GM18907 (cell line): ENCODE results near the gene S100A6.

ENCODE experiments used
- ATAC-seq: cut with Tn5 transposase; IDR thresholded peaks from one replicate; pipeline ENCODE4 v1.9.1; 2021; ENCODE audit warnings: mild to moderate bottlenecking, moderate library complexity; ENCODE audit not compliant: unreplicated experiment

Gene S100A6

DNA sequence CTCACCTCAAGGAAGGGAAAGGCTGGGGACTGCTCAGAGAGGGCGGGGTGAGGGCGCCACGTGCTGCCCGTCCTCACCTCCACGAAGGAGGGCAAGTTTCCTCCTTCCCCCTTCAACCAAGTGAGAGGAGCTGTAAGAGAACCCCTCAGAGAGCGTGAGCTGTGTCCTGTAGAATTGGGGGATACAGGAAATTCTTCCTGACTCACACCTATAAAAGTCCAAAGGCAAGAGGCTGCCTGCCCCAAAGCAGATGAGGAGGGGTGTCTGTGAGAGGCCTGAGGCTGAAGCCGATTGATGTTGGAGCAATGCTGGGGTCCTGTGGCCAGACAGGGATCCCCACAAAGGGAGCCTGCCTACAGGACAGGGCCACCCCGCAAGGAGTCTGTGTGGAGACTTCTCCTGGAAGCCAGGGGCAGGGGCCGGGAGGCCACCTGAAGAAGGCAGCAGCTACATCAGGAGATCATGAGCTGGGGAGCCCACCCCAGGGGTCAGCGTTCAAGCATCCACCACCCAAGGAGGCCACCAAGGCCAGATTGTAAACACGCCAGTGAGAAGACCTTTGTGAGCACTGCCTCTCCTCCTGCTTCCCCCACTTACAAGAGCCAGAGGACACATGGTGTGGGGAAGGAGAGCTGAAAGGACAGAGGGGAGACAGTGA, 27.7 kb downstream of the S100A6 start:
- no peak for ATAC-seq

GRCh38 chr1:153506831-153507413, 28.9 kb downstream of the S100A6 start:
- no peak for ATAC-seq

DNA sequence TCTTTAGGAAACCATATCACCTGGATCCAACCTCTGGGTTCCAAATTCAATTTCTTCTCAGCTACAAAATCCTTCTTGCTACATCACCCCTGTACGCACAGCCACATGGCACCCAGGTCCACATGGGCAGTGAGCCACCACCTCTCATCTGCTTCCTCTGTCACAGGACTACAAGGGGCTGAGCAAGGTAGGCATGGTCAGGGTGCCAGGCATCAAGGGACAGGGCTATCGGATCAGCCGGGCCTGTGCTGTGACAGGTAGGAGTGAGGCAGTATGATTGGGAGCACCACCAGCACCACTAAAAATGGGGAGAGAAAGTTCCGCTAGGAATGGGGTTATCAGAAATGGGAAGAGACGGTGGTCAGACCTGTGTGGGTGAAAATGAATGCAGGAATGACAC, 29.4 kb downstream of the S100A6 start:
- no peak for ATAC-seq

GRCh38 chr1:153505576-153505975, 30.2 kb downstream of the S100A6 start:
- ATAC-seq, result no peak

DNA sequence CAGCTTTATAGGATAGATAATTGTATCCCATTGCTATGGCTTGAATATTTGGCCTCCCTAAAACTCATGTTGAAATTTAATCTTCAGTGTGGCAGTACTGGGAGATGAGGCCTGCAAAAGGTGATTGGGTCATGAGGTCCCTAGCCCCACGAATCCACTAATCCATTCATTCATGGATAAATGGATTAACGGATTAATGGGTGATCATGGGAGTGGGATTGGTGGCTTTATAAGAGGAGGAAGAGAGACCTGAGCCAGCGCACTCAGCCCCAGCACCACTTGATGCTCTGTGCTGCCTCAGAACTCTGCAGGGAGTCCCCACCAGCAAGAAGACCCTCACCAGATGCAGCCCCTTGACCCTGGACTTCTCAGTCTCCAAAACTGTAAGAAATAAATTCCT, 32.0 kb downstream of the S100A6 start:
- no peak for ATAC-seq

DNA sequence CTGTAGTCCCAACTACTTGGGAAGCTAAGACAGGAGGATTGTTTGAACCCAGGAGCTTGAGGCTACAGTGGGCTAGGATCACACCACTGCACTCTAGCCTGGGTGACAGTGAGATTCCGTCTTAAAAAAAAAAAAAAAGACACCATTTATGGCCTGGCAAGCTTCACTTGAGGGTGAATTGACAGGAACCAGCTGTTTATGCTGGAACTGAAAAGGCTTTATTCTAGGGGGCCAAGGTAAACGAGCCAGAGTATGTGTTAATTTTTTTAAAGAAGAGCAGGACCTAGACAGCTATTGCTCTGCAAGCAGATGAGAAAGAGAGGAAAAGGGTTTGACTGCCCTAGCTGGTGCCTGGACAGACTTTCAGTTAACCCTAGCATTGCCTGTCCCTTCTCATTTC, 37.0 kb downstream of the S100A6 start:
- no peak for ATAC-seq

DNA sequence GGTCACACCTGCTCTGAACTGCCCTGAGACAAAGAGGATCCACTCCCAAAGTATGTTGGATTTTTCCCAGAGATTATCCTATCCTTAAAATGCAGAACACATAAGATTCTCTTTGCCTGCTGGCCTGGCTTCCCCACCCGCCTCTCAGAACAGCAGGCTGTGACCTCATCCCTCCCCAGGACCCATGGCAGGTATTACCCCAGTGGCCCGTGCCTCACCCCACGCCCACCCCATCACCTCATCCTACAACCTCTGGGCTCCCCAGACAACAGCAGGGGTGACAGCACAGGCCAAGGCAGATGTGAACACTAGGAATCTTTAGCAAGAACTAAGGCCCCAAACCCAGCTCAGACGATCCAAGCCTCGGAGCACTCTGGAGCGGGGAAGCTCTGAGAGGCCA, 40.3 kb downstream of the S100A6 start:
- no peak for ATAC-seq

- peak; percentile 51 for ATAC-seq
Observed at GRCh38 chr1:153494976-153495535, 40.7 kb downstream of the S100A6 start.

- ATAC-seq, result no peak
Observed at GRCh38 chr1:153493343-153493960, 42.3 kb downstream of the S100A6 start.

DNA sequence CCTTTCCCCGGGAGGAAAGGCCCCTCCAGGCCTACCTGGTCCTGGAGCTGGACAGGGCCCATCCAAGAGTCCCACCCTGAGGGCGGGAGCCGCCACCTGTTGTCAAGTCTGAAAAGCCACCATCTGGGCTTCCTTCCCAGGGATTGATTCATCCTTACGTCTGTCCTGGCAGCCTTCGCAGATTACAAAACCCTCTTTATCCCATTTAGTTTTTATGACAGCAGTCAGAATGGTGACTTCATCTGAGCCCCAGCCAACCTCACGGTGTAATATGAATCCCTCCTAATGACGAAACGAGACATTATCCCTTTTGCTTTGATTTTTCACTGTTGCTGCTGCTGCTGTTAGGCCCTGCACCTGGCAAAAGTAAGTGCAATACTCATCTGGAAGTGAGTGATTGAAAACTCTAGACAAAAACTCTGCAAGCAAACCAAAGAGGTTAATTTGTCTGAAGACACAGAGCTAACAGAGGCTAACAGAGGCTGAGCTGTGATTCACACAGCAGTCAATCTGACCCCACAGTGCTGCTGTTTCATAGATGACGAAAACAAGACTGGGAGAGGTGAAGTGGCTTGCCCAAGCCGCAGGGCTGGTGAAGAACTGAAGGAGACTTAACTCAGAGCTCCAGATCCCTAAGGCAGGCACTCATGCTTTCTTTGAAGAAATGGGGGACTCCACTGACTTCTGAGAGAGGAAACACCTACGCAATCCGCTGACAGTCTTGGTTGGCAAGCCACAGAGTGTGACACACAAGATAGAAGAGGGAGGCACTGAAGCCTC, 45.3 kb downstream of the S100A6 start:
- no peak for ATAC-seq

DNA sequence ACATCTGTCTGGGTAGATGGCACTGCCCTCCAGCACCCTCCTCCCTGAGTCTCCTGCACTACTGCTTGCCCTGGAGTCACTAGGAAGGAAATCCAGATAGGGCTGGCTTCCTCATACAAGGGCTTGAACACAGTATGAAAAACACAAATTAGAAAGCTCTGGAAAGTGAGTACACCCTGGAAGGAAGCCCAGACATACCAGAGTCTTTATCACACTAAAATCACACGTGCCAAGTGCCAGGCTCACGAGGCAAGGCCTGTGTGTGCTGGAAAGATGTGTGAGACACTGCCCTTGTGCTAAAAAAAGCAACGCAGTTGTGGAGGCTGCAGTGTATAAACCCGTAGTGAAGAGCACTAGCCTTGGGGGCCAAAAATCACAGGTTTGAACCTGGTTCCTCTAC, 47.1 kb downstream of the S100A6 start:
- ATAC-seq, result no peak

DNA sequence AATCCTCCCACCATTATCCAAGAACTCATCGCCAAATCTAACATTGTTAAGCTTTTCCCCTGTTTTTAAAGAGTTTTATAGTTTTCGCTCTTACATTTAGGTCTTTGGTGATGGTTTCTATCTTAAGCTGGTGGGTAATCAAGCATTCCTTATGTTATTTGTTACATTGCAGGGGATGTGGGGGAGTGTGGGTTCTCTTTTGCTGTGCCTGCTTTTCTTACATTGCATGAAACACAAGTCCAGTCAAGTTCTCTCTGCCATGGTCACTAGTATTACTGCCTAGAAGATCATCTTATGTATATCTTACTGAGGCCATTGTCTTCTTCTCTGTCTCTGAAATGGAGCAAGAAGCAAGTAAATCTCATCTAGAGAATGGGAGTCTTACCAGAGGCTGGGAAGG, 48.1 kb downstream of the S100A6 start:
- no peak for ATAC-seq

- no peak for ATAC-seq
Observed at GRCh38 chr1:153485863-153486262, 49.9 kb downstream of the S100A6 start.
